GM18909 (cell line): ENCODE results near the gene AURKA.
"Not testable (repeated sequence)": the region's sequence is repeated elsewhere in the genome, so short reads cannot be mapped to it uniquely, and the experiment has no call there.

ENCODE experiments used
- ATAC-seq: cut with Tn5 transposase; IDR thresholded peaks from one replicate; pipeline ENCODE4 v1.9.1; 2021; ENCODE audit warnings: mild to moderate bottlenecking; ENCODE audit not compliant: unreplicated experiment, poor library complexity

Gene AURKA

DNA sequence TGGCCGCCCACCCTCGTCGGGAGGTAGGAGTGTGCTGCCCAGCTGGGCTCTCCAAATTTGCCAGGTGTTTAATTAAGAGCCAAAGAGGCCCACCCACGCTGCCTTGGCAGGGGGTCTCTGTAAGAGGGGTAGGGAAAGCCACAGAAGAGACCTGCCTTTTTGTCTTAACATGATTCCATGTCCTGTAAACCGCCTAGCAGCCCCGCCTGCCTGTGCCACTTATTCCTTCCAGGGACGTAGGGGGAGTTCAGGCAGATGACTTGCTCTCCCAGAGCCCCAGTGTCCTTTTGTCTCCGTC is 31.2 kb downstream of the AURKA start:
- ATAC-seq, result no peak

DNA sequence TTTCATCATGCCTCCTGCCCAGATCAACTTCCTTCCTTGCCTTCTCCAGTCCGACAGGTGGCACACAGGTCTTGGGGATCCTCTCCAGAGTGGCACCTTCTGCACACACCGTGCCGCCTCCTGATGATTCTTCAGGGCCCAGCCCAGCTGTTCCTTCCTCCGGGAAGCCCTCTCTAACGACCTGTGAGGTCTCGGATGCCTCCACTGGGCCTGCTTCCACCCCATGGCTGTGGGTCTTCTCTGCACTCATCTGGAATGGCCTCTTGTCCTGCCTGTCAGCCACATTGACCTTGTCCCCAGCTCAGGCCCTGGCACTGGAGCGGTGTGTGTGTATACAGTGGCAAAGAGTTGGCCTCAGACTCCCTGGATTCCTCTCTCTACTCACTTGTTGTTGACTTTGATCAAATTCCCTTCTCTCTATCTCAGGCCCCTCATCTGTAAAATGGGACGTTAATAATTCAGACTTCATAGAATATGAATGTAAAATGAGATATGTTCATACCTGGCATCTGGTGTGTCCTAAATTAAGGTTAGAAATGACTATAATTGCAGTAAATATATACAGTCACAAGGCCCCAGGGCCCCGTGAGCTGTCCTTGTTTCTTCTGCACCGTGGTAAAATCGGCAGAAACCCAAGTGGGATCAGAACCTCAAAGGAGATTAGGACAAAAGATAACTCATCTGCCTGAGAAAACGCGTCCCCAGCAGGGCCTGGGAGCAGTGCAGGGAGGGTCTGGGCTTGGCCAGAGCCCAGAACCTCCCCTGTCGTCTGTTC is 31.7 kb downstream of the AURKA start:
- no peak for ATAC-seq

DNA sequence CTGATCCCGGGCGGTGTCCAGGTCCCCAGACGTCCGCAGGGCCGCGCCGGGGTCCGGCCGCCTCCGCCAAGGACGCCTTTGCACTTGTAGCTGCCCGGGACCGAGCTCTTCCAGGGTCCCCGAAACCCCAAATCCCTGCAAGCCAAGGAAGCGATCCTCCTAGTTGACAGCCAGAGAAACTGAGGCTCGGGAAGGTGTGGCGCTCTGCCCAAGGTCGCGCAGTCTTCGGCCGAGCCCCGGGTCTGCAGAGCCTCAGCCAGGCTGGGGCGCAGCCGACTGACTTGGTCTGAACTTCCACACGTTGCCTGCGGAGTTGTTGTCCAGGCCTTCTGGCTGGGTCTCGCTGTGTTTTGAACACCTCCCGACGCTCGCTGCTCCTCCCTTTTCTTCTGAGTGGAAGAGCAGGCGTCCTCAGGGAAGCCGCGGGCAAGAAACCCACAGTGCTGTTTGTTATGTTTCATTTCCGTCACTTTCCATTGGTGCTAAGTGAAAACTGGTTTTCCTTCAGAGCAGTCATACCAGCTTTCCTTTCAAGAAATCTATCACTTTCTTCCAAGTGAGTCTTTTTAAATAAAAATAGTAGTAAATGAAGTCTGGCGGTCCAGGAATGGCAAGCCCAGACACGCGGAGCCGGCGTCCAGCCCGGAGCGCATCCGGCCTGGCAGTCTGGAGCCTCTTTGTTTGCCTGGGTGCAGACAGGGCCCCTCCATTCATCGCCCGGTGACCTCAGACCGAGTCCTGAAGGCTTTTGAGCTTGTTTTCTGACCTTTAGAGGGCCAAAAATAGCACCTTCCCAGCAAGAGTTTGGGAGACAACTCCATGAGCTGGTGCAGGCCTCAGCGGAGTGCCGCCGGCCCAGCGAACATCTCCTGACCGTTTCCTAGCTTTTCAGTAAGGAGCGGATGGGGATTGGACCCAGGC is 32.5 kb downstream of the AURKA start:
- ATAC-seq, result peak; percentile 33

DNA sequence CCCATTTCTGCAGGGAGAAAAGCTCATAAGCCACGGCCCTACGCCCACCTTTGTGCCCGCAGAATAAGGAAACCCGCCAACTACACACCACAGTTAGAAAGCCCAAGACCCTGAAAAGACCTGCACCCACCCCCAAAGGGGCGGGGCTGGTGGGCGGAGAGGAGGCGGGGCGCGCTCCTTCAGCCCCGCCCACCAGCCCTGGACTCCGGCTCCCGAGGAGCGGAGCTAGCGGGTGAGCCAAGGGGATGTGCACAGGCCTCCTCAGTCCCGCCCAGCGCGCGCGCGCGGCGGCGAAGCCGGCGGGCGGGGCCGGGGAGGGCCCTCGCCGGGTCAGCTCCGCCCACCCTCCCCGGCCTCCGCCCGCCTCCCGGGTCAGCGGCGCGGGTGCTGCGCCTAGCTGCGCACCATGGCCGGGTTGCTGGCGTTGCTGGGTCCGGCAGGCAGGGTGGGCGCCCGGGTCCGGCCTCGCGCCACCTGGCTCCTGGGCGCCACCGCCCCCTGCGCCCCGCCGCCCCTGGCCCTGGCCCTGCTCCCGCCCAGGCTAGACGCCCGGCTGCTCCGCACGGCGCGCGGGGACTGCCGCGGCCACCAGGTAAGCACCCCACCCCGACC is 33.3 kb downstream of the AURKA start, which contains the start of gene FAM210B:
Gene FAM210B, plus strand, starts transcription at position 375 of the 612 bp plus-strand sequence. Its CDS starts 32 bp downstream, at position 407.
- ATAC-seq, result peak; percentile 96

DNA sequence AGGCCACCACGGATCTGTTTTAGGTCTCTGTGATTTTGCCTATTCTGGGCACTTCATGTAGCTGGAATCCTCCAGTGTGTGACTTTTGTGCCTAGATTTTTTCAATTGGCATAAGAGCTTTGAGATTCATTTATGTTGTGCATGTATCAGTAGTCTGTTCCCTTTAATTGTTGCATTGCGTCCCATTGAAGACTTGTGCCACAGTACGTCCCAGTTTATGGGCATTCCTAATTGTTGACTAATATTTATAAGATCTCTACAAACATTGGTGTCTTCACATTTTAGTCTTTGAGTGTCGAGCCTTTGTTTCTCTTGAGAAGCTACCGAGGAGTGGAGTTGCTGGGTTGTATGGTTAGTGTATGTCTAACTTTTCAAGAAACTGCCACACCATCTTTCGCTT is 33.9 kb downstream of the AURKA start:
- no peak for ATAC-seq

DNA sequence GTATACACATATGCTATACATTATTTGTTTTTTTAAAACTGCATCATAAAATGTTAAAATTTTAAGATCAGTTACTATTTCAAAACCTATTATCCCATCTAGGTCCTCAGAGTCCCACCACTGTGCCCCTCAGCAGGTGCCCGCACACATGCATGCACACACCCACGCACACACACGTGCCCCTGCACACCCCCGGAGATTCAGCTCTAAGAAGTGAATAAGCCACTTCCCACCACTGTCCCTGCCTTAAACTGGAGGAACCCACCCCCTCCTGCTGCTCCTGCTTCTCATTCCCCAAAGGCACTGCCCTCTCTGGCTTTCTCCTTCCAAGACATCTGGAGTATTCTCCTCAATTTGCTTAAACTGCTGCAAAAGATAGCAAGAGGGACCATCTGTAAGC is 38.7 kb downstream of the AURKA start:
- ATAC-seq, result no peak

DNA sequence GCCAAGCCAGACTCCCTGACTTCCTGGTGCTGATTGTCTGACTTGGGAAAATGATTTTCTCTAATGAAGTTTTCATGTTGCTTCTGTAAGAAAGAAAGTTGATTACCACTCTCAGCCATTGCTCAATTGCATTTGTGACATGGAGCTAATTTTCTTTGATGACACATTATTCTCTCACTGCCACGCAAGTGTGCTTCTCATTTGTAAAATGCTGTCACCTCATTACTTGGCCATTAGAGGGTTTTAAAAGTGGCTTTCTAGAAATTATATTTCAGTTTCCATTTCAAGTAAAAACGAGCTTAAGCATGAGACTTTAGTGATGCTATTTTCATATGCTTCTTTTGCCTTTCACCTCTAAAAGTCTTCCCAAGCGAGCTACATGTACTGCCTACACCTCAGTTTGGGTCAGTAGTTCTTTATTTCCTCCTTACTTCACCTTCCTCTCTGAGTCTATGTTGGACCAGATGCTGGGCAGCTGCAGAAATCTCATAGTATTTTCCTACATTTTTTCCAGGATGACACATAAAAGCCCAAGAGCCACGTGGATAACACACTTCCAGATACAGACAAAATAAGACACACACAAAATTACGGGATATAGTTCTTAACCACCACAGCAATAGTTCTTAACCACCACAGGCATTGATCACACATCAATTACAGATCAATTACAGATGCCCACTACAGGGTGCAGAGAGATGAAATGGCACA is 39.5 kb downstream of the AURKA start:
- no peak for ATAC-seq

DNA sequence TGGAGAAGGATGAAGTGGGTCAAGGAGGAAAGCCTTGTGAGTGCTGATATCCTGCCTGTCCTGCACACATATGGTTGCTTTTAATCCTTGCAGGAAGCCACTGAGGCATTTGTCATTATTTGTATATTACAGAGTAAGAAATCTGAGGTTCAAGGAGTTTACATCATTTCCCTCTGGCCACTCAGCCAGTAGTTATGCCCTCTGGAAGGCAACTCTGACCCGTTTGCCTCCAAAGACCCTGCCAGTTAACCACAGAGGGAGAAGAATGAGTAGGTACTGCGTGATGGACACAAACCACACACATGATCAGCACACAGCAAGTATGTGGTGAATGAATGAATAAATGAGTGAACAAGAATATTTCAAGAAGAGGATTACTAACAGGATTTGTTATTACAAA is 41.2 kb downstream of the AURKA start:
- ATAC-seq, result no peak

DNA sequence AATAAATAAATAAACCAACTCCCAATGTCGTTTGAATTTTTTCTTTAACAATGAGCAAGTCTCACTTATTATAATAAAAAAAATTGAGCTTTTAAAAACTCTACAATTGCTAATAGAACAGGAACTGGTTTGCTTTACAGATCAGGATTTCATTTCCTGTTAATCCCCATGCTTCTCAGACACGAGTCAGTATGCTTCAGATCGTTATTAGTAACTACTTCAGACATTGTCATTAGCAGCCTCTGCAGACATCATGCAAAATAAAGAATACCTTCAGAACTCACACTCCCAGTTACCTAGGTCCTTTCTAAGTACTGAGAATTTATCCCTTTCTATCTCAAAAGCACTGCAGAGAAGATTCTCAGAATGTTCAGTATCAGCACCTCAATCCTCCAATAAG is 43.3 kb downstream of the AURKA start:
- no peak for ATAC-seq

DNA sequence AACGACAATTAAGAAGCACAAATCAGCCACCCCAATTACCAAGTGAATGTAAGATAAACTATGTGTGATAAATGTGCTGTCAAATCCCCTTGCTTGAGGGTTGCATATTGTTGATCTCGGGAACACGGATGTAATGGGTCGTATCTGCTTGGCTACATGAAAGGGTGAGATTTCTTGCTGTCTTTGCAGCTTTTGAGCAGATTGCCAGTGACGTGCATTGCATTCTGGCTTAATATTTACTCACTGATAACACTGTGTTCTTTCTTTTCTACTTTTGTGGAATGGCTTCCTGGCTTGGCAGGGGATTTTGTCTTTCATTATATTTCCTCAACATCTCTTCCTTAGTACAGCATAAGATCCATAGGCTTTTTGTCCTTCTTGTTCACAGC is 43.7 kb downstream of the AURKA start:
- no peak for ATAC-seq

DNA sequence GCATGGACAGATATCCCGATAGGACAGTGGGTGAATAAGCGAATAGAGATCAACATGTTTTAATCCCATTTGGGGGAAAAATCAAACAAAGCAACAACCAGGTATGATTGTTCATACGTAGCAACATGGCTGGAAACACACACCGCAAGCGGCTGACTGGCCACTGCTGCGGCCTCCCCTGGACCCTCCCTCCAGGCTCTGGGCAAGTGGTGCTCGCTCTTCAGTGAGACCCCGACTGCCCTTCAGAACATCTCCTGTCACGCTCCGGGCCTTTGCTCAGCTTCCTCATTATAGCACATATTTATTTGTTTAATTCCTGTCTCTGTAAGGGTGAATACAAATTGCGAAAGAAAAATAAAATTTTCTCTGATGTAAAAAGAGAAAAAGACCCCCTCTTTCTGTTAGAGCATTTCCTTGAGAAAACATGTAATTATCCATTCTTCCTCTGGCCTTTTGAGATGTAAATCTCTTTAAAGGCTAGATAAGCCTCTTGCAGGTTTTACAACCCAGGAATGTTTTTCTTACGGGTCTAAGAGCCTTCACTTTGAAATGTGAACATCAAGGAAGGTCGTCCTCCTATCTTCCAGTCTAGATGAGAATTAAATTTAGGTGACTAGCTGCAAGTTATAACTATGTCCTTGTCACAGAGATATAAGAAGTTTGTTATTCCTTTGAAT is 44.2 kb downstream of the AURKA start:
- no peak for ATAC-seq

DNA sequence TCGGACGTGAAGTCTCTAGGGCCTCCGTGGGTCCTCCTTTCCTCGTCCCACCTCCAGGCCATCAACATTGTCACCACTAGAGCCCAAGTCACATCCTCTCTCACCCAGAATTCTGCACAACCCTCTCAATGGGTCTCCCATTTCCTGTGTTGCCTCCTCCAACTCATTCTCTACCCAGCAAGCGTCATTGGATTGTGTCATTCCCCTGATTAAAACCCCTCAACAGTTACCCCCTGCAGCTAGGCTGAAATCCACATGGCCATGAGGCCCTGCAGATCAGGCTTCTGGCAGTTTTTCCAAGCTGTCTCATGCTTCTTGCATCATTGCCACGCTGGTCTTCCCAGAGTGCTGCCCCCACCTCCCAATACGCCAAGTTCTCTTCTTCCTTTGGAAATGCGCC is 46.1 kb downstream of the AURKA start:
- ATAC-seq, result no peak

DNA sequence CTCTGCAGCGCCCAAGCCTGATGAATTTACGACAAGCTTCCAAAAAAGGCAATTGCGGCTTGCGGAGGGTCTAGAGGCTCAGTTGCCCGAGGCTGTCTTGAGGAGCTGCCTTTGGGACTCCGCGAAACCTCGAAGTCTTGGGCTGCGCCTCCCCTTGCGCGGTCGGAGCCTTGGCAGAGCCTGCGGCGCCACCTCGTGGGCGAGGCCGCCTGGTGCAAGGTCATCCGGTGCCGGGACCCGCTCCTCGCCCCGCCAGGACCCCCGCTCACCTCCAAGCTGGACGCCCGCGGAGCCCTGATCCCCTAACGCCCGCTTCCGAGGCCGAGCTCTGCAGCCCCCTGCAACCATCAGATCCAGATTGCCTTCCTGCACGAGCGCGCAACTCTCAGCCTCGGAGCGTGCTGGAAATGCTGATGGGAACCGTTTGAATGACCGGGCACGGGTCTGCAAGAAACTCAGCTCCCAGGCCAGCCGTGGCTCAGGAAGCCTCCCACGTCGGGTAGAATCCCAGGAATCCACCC is 48.1 kb downstream of the AURKA start:
- peak; percentile 82 for ATAC-seq

DNA sequence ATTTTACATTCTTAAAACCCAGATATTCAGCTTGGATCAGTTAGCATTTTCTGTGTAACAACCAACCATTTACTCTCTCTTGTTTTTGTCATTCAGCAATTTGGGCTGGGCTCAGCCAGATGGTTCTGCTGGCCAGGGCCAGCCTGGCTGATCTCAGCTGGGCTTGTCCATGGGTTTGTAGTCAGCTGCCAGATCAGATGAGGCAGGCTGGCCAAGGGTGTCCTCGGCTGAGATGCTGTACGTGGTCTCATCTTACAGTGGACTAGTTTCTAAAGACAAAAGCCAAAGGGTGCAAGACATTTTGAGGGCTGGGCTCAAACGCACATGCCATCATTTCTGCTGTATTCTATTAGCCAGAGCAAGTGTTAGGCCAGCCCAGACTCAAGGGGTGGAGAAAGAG is 49.2 kb downstream of the AURKA start:
- no peak for ATAC-seq

DNA sequence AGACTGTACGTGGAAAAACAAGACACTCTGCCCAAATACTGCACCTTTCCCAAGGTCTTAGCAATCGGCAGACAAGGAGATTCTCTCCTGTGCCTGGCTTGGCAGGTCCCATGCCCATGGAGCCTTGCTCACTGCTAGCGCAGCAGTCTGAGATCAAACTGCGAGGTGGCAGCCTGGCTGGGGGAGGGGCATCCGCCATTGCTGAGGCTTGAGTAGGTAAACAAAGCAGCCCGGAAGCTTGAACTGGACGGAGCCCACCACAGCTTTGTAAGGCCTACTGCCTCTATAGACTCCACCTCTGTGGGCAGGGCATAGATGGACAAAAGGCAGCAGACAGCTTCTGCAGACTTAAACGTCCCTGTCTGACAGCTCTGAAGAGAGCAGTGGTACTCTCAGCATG is 55.3 kb downstream of the AURKA start:
- not testable (repeated sequence) for ATAC-seq

DNA sequence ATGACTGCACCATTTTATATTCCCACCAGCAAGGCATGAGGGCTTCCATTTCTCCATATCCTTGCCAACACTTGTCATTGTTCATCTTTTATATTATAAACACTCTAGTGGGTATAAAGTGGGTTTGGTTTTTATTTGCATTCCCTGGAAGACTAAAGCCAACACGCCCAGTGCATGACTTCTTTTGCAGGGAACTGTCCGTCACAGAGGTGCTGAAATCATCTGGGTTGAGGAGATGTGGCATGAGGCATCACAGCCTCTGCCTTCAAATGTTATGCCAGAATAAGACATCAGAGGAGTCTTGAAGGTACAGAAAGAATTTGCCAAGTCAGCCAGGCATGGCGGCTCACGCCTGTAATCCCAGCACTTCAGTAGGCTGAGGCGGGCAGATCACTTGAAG is 63.2 kb downstream of the AURKA start:
- ATAC-seq, result no peak

DNA sequence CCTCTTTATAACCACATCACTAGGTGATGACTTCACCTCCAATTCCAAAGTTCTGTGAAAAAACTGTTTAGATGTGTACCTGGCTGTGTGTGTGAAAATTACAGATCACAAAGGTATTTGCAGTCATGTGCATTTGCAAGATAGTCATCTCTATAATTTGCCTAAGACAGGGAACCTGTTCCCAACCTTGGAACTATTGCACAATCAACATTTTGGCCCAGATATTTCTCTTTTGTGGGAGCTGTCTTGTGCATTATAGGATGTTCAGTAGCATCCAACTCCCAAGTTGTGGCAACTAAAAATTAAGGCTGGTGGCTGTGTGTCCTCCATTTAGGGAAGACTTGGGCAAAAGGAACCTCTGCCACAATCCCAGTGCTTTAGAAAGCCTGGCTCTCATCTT is 67.2 kb downstream of the AURKA start:
- ATAC-seq, result no peak

DNA sequence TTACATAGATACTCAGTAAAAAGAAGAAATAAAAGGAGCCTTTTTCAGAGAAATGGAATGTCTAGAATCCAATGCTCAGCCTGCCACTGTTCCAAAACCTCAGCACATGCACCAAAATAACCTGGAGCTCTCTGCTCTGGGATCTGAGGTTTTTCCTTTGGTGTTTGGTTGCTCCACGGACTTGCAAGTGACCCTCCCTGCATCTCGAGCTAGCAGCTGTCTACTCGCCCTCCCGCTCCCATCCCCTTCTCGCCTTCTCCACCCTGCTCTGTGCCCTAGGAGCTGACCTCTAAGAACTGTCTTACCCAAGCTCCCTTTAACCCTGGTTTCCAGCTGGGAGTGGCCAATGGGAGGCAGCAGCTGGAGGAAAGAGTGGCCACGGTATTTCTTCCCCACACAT is 68.4 kb downstream of the AURKA start:
- ATAC-seq, result no peak

DNA sequence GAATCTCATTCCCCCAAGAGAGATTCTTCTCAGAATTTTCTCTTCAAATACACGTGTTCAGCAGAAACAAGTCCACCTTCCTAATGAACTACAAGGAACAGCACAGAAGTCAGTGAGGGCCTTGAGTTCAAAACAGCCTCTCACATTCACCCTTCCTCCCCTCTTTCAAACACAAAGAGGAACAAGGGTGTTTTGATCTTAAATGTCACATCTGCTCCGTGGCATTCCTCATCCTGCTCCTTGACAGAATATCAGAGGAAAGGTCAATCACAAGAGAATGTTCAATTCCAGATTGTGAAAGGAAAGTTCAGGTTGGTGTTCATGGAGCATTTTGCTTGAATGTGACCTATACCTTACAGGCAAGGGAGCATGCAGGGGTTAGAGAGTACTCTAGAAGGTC is 68.8 kb downstream of the AURKA start:
- no peak for ATAC-seq

DNA sequence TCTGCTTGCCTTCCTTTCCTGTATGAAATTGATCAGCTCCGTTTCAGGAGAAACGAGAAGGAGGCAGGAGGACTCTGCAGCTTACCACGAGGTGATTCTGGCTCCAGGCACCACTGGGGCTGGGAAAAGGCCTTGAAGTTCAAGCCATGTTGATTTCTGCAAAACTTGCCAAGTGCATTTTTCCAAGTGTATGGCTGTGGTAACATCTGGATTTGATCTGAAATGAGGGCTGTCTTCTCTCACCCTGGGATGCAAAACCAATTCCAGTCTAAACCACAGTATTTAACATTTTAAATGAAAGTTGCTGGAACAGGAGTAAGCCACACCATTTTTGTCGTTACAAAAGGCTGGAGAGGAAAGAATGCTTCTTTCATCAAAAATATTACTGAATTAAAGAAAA is 69.3 kb downstream of the AURKA start:
- no peak for ATAC-seq
